Keratinocyte (primary cell): Measurements from ENCODE around the gene EGFR.

Experiments used
- EZH2 ChIP-seq: IDR thresholded peaks from one replicate; pipeline ENCODE4 v1.6.1; 2012; ENCODE audit warnings: inconsistent platforms, mild to moderate bottlenecking, low read length, moderate library complexity
- TF ChIP-seq, protein P1 (sequence below), 3 experiments: IDR thresholded peaks in 1 of 3; conservative IDR thresholded peaks in 1 of 3; optimal IDR thresholded peaks in 1 of 3; 2 replicates in 2 of 3; 3 replicates in 1 of 3; pipeline versions ENCODE3 to v1.5.1; 2011; ENCODE audit warnings: low read length in 3 of 3, mild to moderate bottlenecking in 3 of 3, moderate library complexity in 2 of 3, control low read depth in 1 of 3, inconsistent platforms in 1 of 3; ENCODE audit not compliant: insufficient read depth in 2 of 3; ENCODE audit errors: extremely low read depth in 1 of 3

GRCh38 chr7:55177068-55177530, 158.3 kb downstream of the EGFR start:
- TF ChIP-seq, protein P1, sequence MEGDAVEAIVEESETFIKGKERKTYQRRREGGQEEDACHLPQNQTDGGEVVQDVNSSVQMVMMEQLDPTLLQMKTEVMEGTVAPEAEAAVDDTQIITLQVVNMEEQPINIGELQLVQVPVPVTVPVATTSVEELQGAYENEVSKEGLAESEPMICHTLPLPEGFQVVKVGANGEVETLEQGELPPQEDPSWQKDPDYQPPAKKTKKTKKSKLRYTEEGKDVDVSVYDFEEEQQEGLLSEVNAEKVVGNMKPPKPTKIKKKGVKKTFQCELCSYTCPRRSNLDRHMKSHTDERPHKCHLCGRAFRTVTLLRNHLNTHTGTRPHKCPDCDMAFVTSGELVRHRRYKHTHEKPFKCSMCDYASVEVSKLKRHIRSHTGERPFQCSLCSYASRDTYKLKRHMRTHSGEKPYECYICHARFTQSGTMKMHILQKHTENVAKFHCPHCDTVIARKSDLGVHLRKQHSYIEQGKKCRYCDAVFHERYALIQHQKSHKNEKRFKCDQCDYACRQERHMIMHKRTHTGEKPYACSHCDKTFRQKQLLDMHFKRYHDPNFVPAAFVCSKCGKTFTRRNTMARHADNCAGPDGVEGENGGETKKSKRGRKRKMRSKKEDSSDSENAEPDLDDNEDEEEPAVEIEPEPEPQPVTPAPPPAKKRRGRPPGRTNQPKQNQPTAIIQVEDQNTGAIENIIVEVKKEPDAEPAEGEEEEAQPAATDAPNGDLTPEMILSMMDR (optimal IDR thresholded peaks at IDR 0.05 in 1 of 3, IDR thresholded peaks at IDR 0.05 in 1 of 3, conservative IDR thresholded peaks at IDR 0.05 in 1 of 3; ENCODE audit: extremely low read depth in 1 of 3, insufficient read depth in 2 of 3, low read length in 3 of 3): no peak
- TF ChIP-seq EZH2: no peak
